H1 (cell line): Measurements from ENCODE around the gene KRTAP10-8.
A peak's percentile ranks its signal among the peaks of the same experiment; 100 is the strongest.

Source experiments
- BACH1 ChIP-seq: IDR thresholded peaks from 2 replicates; pipeline ENCODE4 v1.6.1; 2012; ENCODE audit warnings: low read length, improper control_type of control experiment
- CBX5 ChIP-seq: fragments of 300-800, 300-1000 bp; sonication (generic); IDR thresholded peaks from 2 replicates; pipeline ENCODE4 v1.7.1; 2016; ENCODE audit warnings: antibody characterized with exemption, low read length, low read depth
- CEBPB ChIP-seq: IDR thresholded peaks from 2 replicates; pipeline ENCODE4 v1.6.1; 2012; ENCODE audit warnings: low read depth, low read length
- CTCF ChIP-seq, 3 experiments: IDR thresholded peaks; 1 replicate in 2 of 3; 2 replicates in 1 of 3; pipeline versions ENCODE4 v1.5.1 to v1.6.1; 2011; ENCODE audit warnings: low read length in 3 of 3, mild to moderate bottlenecking in 3 of 3, inconsistent platforms in 2 of 3, low read depth in 1 of 3, moderate library complexity in 1 of 3; ENCODE audit not compliant: insufficient read depth in 1 of 3; ENCODE audit errors: control extremely low read depth in 1 of 3
- EZH2 ChIP-seq: fragments of 200-600 bp; sonication (generic); IDR thresholded peaks from 2 replicates; pipeline ENCODE4 v1.7.1; 2012; ENCODE audit warnings: low read depth, mild to moderate bottlenecking, moderate library complexity, low read length, inconsistent platforms; ENCODE audit not compliant: severe bottlenecking
- HDAC6 ChIP-seq: IDR thresholded peaks from one replicate; pipeline ENCODE4 v1.7.1; 2012; ENCODE audit warnings: low read depth, mild to moderate bottlenecking, inconsistent platforms, low read length, moderate library complexity
- POLR2A ChIP-seq, 2 experiments: IDR thresholded peaks; 1 replicate in 1 of 2; 2 replicates in 1 of 2; pipeline ENCODE4 v1.6.1; 2011; ENCODE audit warnings: low read depth in 2 of 2, low read length in 2 of 2, mild to moderate bottlenecking in 2 of 2; ENCODE audit errors: control extremely low read depth in 1 of 2
- POLR2AphosphoS5 ChIP-seq: IDR thresholded peaks from 2 replicates; pipeline ENCODE4 v1.6.1; 2011; ENCODE audit warnings: low read depth, low read length
- RFX5 ChIP-seq: IDR thresholded peaks from 2 replicates; pipeline ENCODE4 v1.6.1; 2011; ENCODE audit warnings: low read depth, low read length, improper control_type of control experiment, borderline replicate concordance
- SP1 ChIP-seq: IDR thresholded peaks from 2 replicates; pipeline ENCODE4 v1.6.1; 2011; ENCODE audit warnings: low read depth, low read length
- SP2 ChIP-seq: IDR thresholded peaks from 2 replicates; pipeline ENCODE4 v1.6.1; 2012; ENCODE audit warnings: mild to moderate bottlenecking, low read length, inconsistent platforms
- SUZ12 ChIP-seq: fragments of 200-600 bp; sonication (generic); IDR thresholded peaks from 2 replicates; pipeline ENCODE4 v1.6.1; 2012; ENCODE audit warnings: mild to moderate bottlenecking, inconsistent platforms, low read length, moderate library complexity, mixed read lengths
- ZNF274 ChIP-seq: IDR thresholded peaks from 2 replicates; pipeline ENCODE4 v1.7.0; 2012; ENCODE audit warnings: low read length, borderline replicate concordance; ENCODE audit errors: extremely low read depth

GRCh38 chr21:44618504-44618903 lies 6.6 kb downstream of the KRTAP10-8 start:
- TF ChIP-seq ZNF274 (no peak), SP1 (no peak), POLR2AphosphoS5 (no peak), CTCF (IDR thresholded peaks at IDR 0.05; ENCODE audit: control extremely low read depth in 1 of 3, insufficient read depth in 1 of 3, low read depth in 1 of 3, low read length in 3 of 3) (peak; percentile 58 to 69 (median 67)), BACH1 (no peak), CEBPB (no peak), EZH2 (no peak), SP2 (no peak), SUZ12 (no peak), RFX5 (no peak), HDAC6 (no peak), POLR2A (IDR thresholded peaks at IDR 0.05; ENCODE audit: control extremely low read depth in 1 of 2, low read depth in 2 of 2, low read length in 2 of 2) (no peak), CBX5 (no peak)
